SK-N-SH (cell line): ENCODE measurements around the gene SLC35F4.

Experiments used
- ELF1 ChIP-seq: IDR thresholded peaks from 2 replicates; pipeline ENCODE4 v1.4.0; 2012
- EZH2phosphoT487 ChIP-seq: fragments of 200-600 bp; sonication (generic); IDR thresholded peaks from 2 replicates; pipeline ENCODE4 v1.6.1; 2017; ENCODE audit warnings: low read depth, mixed run types, mild to moderate bottlenecking, antibody characterized with exemption, moderate library complexity, borderline replicate concordance
- FOSL2 ChIP-seq: IDR thresholded peaks from 2 replicates; pipeline ENCODE4 v1.4.0; 2012; ENCODE audit warnings: low read depth, mild to moderate bottlenecking, moderate library complexity, borderline replicate concordance
- FOXM1 ChIP-seq: IDR thresholded peaks from 2 replicates; pipeline ENCODE4 v1.4.0; 2012; ENCODE audit warnings: low read depth, mild to moderate bottlenecking
- NRF1 ChIP-seq: IDR thresholded peaks from 2 replicates; pipeline ENCODE4 v1.6.1; 2012; ENCODE audit warnings: low read depth, mild to moderate bottlenecking, low read length
- POLR2AphosphoS5 ChIP-seq: IDR thresholded peaks from 2 replicates; pipeline ENCODE4 v1.6.1; 2012; ENCODE audit warnings: low read depth, low read length
- RAD21 ChIP-seq: IDR thresholded peaks from 2 replicates; pipeline ENCODE4 v1.6.1; 2012; ENCODE audit warnings: mild to moderate bottlenecking, low read length
- RCOR1 ChIP-seq: fragments of 150-350 bp; IDR thresholded peaks from 2 replicates; pipeline ENCODE4 v1.6.1; 2017; ENCODE audit warnings: antibody characterized with exemption, low read length
- RXRA ChIP-seq: IDR thresholded peaks from 2 replicates; pipeline ENCODE4 v1.4.0; 2012; ENCODE audit warnings: low read depth, mild to moderate bottlenecking, borderline replicate concordance
- YY1 ChIP-seq: IDR thresholded peaks from 2 replicates; pipeline ENCODE4 v1.4.0; 2012; ENCODE audit warnings: low read depth, mild to moderate bottlenecking
- TF ChIP-seq, protein P1 (sequence below): fragments of 200-600 bp; sonication (generic); IDR thresholded peaks from 2 replicates; pipeline ENCODE4 v1.6.1; 2017; ENCODE audit warnings: antibody characterized with exemption, mild to moderate bottlenecking, moderate library complexity
- TF ChIP-seq, protein P2 (sequence below): fragments of 150-350 bp; IDR thresholded peaks from 2 replicates; pipeline ENCODE4 v1.6.1; 2017; ENCODE audit warnings: antibody characterized with exemption, low read length, low read depth, borderline replicate concordance
- TF ChIP-seq, protein P3 (sequence below): IDR thresholded peaks from 2 replicates; pipeline ENCODE4; 2012
- TF ChIP-seq, protein P4 (sequence below): IDR thresholded peaks from 2 replicates; pipeline ENCODE4 v1.4.0; 2012; ENCODE audit warnings: low read depth

DNA sequence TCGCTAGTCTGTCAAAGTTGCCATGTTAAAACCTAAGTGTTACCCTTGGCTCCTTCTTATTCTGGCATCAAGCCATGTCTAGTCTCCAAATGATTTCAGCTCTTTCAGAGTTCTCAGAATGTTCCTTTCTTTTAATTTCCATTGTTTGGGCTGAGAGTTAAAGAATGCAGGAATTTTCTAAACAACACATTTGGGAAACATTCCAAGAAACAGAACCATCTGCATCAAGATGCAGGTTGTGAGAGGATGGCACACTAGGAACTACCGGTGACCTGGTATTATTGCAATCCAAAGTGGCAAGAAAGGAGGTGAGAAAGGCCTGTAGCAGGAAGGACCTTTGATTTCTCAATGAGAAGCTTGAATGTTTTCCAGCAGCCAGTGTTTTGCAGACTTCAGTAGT lies 30.1 kb downstream of the SLC35F4 start:
- TF ChIP-seq FOSL2 (no peak), NRF1 (no peak), RCOR1 (no peak), FOXM1 (no peak), ELF1 (no peak), EZH2phosphoT487 (no peak), RAD21 (no peak), YY1 (no peak), POLR2AphosphoS5 (no peak), RXRA (no peak)
- TF ChIP-seq, protein P1, sequence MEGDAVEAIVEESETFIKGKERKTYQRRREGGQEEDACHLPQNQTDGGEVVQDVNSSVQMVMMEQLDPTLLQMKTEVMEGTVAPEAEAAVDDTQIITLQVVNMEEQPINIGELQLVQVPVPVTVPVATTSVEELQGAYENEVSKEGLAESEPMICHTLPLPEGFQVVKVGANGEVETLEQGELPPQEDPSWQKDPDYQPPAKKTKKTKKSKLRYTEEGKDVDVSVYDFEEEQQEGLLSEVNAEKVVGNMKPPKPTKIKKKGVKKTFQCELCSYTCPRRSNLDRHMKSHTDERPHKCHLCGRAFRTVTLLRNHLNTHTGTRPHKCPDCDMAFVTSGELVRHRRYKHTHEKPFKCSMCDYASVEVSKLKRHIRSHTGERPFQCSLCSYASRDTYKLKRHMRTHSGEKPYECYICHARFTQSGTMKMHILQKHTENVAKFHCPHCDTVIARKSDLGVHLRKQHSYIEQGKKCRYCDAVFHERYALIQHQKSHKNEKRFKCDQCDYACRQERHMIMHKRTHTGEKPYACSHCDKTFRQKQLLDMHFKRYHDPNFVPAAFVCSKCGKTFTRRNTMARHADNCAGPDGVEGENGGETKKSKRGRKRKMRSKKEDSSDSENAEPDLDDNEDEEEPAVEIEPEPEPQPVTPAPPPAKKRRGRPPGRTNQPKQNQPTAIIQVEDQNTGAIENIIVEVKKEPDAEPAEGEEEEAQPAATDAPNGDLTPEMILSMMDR: no peak
- TF ChIP-seq, protein P2, sequence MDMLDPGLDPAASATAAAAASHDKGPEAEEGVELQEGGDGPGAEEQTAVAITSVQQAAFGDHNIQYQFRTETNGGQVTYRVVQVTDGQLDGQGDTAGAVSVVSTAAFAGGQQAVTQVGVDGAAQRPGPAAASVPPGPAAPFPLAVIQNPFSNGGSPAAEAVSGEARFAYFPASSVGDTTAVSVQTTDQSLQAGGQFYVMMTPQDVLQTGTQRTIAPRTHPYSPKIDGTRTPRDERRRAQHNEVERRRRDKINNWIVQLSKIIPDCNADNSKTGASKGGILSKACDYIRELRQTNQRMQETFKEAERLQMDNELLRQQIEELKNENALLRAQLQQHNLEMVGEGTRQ: no peak
- TF ChIP-seq, protein P3, sequence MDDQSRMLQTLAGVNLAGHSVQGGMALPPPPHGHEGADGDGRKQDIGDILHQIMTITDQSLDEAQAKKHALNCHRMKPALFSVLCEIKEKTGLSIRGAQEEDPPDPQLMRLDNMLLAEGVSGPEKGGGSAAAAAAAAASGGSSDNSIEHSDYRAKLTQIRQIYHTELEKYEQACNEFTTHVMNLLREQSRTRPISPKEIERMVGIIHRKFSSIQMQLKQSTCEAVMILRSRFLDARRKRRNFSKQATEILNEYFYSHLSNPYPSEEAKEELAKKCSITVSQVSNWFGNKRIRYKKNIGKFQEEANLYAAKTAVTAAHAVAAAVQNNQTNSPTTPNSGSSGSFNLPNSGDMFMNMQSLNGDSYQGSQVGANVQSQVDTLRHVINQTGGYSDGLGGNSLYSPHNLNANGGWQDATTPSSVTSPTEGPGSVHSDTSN: no peak
- TF ChIP-seq, protein P4, sequence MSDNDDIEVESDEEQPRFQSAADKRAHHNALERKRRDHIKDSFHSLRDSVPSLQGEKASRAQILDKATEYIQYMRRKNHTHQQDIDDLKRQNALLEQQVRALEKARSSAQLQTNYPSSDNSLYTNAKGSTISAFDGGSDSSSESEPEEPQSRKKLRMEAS: no peak
